Activated naive CD4-positive, alpha-beta T cell treated with anti-CD3 and anti-CD28 coated beads, Interleukin-2, amount 50 U/mL, for 24 hours (primary cell): Measurements from ENCODE around the gene MAPRE3.

Source experiments
- H3K27ac Mint-ChIP-seq: one replicate; pipeline ENCODE4 v1.8.0; 2021; ENCODE audit warnings: mild to moderate bottlenecking, mixed read lengths
- H3K27me3 Mint-ChIP-seq: one replicate; pipeline ENCODE4 v1.8.0; 2021; ENCODE audit warnings: mixed read lengths
- H3K36me3 Mint-ChIP-seq: one replicate; pipeline ENCODE4 v1.8.0; 2021; ENCODE audit warnings: mixed read lengths
- H3K4me1 Mint-ChIP-seq: one replicate; pipeline ENCODE4 v1.8.0; 2021; ENCODE audit warnings: mixed read lengths
- H3K4me3 Mint-ChIP-seq: one replicate; pipeline ENCODE4 v1.8.0; 2021; ENCODE audit warnings: mild to moderate bottlenecking, mixed read lengths
- H3K9me3 Mint-ChIP-seq: one replicate; pipeline ENCODE4 v1.8.0; 2021; ENCODE audit warnings: mixed read lengths

Gene MAPRE3

GRCh38 chr2:26989156-26989555 lies 18.7 kb downstream of the MAPRE3 start:
- Mint-ChIP-seq H3K4me1 (no peaks in the 10 kb centered on the region), H3K27me3 (no peaks in the 10 kb centered on the region), H3K27ac (no peak overlapping the region), H3K4me3 (no peak overlapping the region), H3K9me3 (no peaks in the 10 kb centered on the region), H3K36me3 (no peaks in the 10 kb centered on the region)

- Mint-ChIP-seq H3K4me3 (no peak overlapping the region), H3K27me3 (no peaks in the 10 kb centered on the region), H3K9me3 (no peaks in the 10 kb centered on the region), H3K27ac (no peak overlapping the region), H3K36me3 (no peaks in the 10 kb centered on the region), H3K4me1 (no peaks in the 10 kb centered on the region)
Measured at GRCh38 chr2:26991717-26992116, 21.3 kb downstream of the MAPRE3 start.

DNA sequence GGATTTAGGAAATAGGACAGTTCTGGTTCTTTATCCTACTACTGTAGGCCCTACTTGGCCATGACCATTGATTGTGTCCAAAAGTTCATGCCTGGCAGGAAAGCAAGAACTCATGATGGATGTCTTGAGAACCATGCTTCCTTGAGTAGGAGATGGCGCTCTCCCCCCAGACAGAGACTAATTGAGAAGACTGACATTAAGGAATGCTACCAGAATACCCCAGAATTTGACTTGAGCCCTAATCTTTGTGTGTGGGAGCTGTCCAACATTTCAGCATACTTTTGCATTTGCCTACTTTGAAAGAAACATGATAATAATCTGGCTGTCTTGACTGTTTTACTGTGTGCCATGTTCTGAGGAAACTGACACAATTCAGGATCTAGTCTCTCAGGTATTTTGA lies 23.3 kb downstream of the MAPRE3 start:
- no peak overlapping the region for H3K27ac Mint-ChIP-seq
- no peaks in the 10 kb centered on the region for H3K4me1 Mint-ChIP-seq
- no peaks in the 10 kb centered on the region for H3K9me3 Mint-ChIP-seq
- no peaks in the 10 kb centered on the region for H3K36me3 Mint-ChIP-seq
- no peak overlapping the region for H3K4me3 Mint-ChIP-seq
- no peaks in the 10 kb centered on the region for H3K27me3 Mint-ChIP-seq

- H3K36me3 Mint-ChIP-seq, result no peaks in the 10 kb centered on the region
- H3K4me3 Mint-ChIP-seq, result no peak overlapping the region
- H3K9me3 Mint-ChIP-seq, result no peaks in the 10 kb centered on the region
- H3K27me3 Mint-ChIP-seq, result no peaks in the 10 kb centered on the region
- no peak overlapping the region for H3K27ac Mint-ChIP-seq
- H3K4me1 Mint-ChIP-seq, result no peaks in the 10 kb centered on the region
Measured at GRCh38 chr2:26994983-26995382, 24.5 kb downstream of the MAPRE3 start.

DNA sequence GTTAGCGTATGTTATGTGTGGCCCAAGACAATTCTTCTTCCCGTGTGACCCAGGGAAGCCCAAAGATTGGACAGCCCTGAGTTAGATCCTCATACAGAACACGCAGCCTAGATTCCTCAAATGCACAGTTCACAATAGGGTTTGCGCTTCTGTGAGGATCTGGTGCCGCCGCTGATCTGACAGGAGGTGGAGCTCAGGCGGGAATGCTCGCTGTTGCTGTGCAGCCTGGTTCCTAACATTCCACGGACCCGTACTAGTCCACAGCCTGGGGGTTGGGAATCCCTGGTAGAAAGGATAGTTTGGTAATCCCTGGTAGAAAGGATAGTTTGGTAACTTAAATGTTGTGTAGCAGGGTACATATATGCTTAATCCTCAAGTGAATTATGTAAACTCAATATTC lies 27.0 kb downstream of the MAPRE3 start:
- Mint-ChIP-seq H3K27ac (no peak overlapping the region), H3K4me1 (no peaks in the 10 kb centered on the region), H3K27me3 (no peaks in the 10 kb centered on the region), H3K4me3 (no peak overlapping the region), H3K9me3 (no peaks in the 10 kb centered on the region), H3K36me3 (no peaks in the 10 kb centered on the region)

- H3K9me3 Mint-ChIP-seq, result no peaks in the 10 kb centered on the region
- H3K4me3 Mint-ChIP-seq, result no peak overlapping the region
- no peaks in the 10 kb centered on the region for H3K4me1 Mint-ChIP-seq
- no peak overlapping the region for H3K27ac Mint-ChIP-seq
- H3K27me3 Mint-ChIP-seq, result no peaks in the 10 kb centered on the region
- H3K36me3 Mint-ChIP-seq, result no peaks in the 10 kb centered on the region
Measured at GRCh38 chr2:26998323-26998722, 27.9 kb downstream of the MAPRE3 start.

- no peak overlapping the region for H3K4me3 Mint-ChIP-seq
- no peaks in the 10 kb centered on the region for H3K9me3 Mint-ChIP-seq
- H3K27me3 Mint-ChIP-seq, result no peaks in the 10 kb centered on the region
- H3K4me1 Mint-ChIP-seq, result no peaks in the 10 kb centered on the region
- no peak overlapping the region for H3K27ac Mint-ChIP-seq
- no peaks in the 10 kb centered on the region for H3K36me3 Mint-ChIP-seq
Measured at GRCh38 chr2:27000228-27000627, 29.8 kb downstream of the MAPRE3 start.

- Mint-ChIP-seq H3K9me3 (no peaks in the 10 kb centered on the region), H3K36me3 (no peaks in the 10 kb centered on the region), H3K4me3 (no peak overlapping the region), H3K27ac (no peak overlapping the region), H3K27me3 (no peaks in the 10 kb centered on the region), H3K4me1 (no peaks in the 10 kb centered on the region)
Measured at GRCh38 chr2:27000995-27001394, 30.6 kb downstream of the MAPRE3 start.

DNA sequence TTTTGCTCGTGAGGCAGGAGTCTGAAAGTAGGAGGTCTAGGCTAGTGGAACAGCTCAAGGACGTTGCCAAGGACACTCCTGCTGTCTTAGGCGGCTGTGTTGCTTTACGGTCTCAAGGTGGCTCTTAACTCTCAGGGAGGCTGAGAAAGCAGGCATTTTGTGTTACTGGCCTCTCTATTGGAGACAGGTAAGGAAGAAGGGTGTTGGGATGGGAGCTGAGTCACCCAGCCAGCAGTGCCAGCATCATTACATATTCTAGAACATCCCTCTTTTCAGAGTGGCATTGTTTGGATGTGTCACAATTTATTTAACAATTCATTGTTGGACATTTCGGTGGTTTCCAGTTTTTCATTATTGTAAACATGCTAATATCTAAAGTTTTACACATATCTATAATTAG lies 31.5 kb downstream of the MAPRE3 start:
- no peaks in the 10 kb centered on the region for H3K36me3 Mint-ChIP-seq
- no peaks in the 10 kb centered on the region for H3K4me1 Mint-ChIP-seq
- no peak overlapping the region for H3K27ac Mint-ChIP-seq
- no peak overlapping the region for H3K4me3 Mint-ChIP-seq
- H3K9me3 Mint-ChIP-seq, result no peaks in the 10 kb centered on the region
- no peaks in the 10 kb centered on the region for H3K27me3 Mint-ChIP-seq

- H3K27ac Mint-ChIP-seq, result no peak overlapping the region
- no peak overlapping the region for H3K4me3 Mint-ChIP-seq
- H3K36me3 Mint-ChIP-seq, result no peaks in the 10 kb centered on the region
Measured at GRCh38 chr2:27003007-27003406, 32.6 kb downstream of the MAPRE3 start.

GRCh38 chr2:27003857-27004256 lies 33.4 kb downstream of the MAPRE3 start:
- H3K4me1 Mint-ChIP-seq, result no peaks in the 10 kb centered on the region
- no peaks in the 10 kb centered on the region for H3K9me3 Mint-ChIP-seq
- no peaks in the 10 kb centered on the region for H3K27me3 Mint-ChIP-seq
- no peaks in the 10 kb centered on the region for H3K36me3 Mint-ChIP-seq
- H3K27ac Mint-ChIP-seq, result no peak overlapping the region
- no peak overlapping the region for H3K4me3 Mint-ChIP-seq

More at GRCh38 chr2:27003007-27003406, 32.6 kb downstream of the MAPRE3 start:
- Mint-ChIP-seq H3K27me3 (no peaks in the 10 kb centered on the region), H3K4me1 (no peaks in the 10 kb centered on the region), H3K9me3 (no peaks in the 10 kb centered on the region)

- no peaks in the 10 kb centered on the region for H3K27me3 Mint-ChIP-seq
- H3K4me3 Mint-ChIP-seq, result no peak overlapping the region
- peaks cover 6% of the 10 kb centered on the region for H3K4me1 Mint-ChIP-seq
- peaks cover 1% of the 10 kb centered on the region for H3K36me3 Mint-ChIP-seq
- H3K9me3 Mint-ChIP-seq, result no peaks in the 10 kb centered on the region
- H3K27ac Mint-ChIP-seq, result no peak overlapping the region
Measured at GRCh38 chr2:27006602-27007415, 36.4 kb downstream of the MAPRE3 start.

DNA sequence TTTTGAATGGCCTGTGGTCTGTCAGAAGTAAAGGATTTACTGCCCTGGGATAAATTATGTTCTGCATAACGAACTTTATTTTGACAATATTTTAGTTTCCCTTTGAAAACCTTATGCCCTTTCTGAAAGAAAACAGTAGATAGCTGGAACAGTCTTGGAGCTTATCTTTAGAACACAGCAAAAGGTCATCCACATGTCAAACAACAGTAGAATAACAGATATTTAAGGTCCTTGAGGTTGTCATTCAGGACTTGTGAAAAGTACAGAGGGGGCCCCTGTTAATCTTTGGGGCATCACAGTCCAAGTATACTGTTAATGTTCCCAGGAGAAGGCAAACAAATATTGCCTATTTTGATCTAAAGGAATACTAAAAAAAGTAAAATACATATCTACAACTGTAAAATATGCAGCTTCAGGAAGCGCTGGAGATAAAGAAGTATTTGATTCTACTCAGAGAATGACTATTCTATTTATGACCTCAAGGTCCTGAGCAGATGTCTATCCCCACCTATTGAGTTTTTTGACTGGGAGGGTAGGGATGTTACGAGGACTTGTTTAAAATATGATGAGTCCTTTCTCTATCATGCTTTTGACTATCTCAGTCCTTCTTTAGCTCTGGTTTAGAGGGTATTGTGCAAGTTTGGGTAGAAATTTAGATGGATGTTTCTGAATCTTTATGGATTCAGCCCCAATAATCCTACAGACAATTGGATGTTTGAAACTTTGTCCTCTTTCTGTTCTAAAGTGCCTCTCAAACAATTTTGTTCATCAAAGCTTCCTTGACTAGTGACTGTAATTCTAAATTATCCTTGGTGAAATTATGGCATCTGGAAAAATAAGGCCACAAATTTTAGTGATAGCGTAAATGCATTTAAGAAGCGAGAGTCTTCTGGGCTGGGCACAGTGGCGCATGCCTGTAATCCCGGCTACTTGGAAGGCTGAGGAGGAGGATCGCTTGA lies 37.3 kb downstream of the MAPRE3 start:
- Mint-ChIP-seq H3K4me3 (no peak overlapping the region), H3K27me3 (no peaks in the 10 kb centered on the region), H3K36me3 (peaks cover 1% of the 10 kb centered on the region), H3K27ac (no peak overlapping the region), H3K9me3 (no peaks in the 10 kb centered on the region), H3K4me1 (peaks cover 6% of the 10 kb centered on the region)

DNA sequence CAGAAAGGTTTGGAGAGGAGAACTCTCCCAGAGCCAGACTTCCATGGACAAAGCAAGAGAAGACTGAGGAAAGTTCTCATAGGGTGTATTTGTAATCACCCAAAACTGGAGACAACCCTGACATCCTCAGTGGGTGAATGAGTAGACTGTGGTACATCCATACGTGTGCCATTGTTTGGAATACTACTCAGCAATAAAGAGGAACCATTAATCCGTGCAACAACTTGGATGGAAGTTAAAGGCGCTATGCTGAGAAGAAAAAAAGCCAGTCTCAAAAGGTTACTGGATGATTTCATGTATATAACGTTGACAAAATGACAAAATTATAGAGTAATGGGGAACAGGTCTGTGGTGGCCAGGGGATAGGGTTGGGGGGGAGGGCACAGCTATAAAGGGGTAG lies 38.2 kb downstream of the MAPRE3 start:
- no peaks in the 10 kb centered on the region for H3K9me3 Mint-ChIP-seq
- no peaks in the 10 kb centered on the region for H3K27me3 Mint-ChIP-seq
- no peak overlapping the region for H3K4me3 Mint-ChIP-seq
- H3K36me3 Mint-ChIP-seq, result peaks cover 1% of the 10 kb centered on the region
- peaks cover 6% of the 10 kb centered on the region for H3K4me1 Mint-ChIP-seq
- no peak overlapping the region for H3K27ac Mint-ChIP-seq

DNA sequence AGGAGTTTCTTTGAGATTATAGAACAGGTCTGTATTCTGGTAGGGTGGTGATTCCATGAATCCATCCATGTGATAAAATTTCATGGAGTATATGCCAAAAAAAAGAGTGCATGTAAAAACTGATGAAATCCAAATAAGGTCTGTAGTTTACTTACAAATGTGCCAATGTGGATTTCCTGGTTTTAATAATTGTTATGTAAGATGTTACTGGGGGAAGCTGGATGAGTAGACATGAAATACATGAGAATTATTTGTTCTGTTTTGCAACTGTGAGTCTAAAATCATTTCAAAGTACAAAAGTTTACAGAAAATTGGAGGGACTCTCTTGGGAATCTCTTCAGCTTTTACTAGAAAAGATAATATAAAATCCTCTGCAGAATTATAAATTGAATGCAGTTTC lies 38.6 kb downstream of the MAPRE3 start:
- no peak overlapping the region for H3K4me3 Mint-ChIP-seq
- H3K27ac Mint-ChIP-seq, result no peak overlapping the region

GRCh38 chr2:27009716-27010115 lies 39.3 kb downstream of the MAPRE3 start:
- Mint-ChIP-seq H3K4me3 (no peak overlapping the region), H3K27ac (no peak overlapping the region), H3K27me3 (no peaks in the 10 kb centered on the region)

More for the DNA sequence above, 38.6 kb downstream of the MAPRE3 start:
- H3K9me3 Mint-ChIP-seq, result no peaks in the 10 kb centered on the region
- H3K4me1 Mint-ChIP-seq, result peaks cover 6% of the 10 kb centered on the region
- H3K27me3 Mint-ChIP-seq, result no peaks in the 10 kb centered on the region
- peaks cover 1% of the 10 kb centered on the region for H3K36me3 Mint-ChIP-seq

More at GRCh38 chr2:27009716-27010115, 39.3 kb downstream of the MAPRE3 start:
- peaks cover 6% of the 10 kb centered on the region for H3K4me1 Mint-ChIP-seq
- H3K9me3 Mint-ChIP-seq, result no peaks in the 10 kb centered on the region
- peaks cover 1% of the 10 kb centered on the region for H3K36me3 Mint-ChIP-seq
